Glutamatergic neuron (in vitro differentiated cells): ENCODE data around the gene IL4R. TPM values are rescaled to one million over a fixed set of nuclear protein-coding genes. Genes with fewer than 3 reads are reported as not detected.

Experiments used
- DNase-seq: peaks from one replicate; pipeline ENCODE4 v3.0.0; 2022
- H3K27ac Mint-ChIP-seq: one replicate; pipeline ENCODE4 v1.8.0; 2020; ENCODE audit warnings: mild to moderate bottlenecking, mixed read lengths, inconsistent platforms; ENCODE audit not compliant: unreplicated experiment
- H3K27me3 Mint-ChIP-seq: one replicate; pipeline ENCODE4 v1.8.0; 2020; ENCODE audit warnings: mild to moderate bottlenecking, moderate library complexity, mixed read lengths, inconsistent platforms; ENCODE audit not compliant: unreplicated experiment
- H3K36me3 Mint-ChIP-seq: one replicate; pipeline ENCODE4 v1.8.0; 2020; ENCODE audit warnings: mild to moderate bottlenecking, mixed read lengths, inconsistent platforms; ENCODE audit not compliant: unreplicated experiment
- H3K4me1 Mint-ChIP-seq: one replicate; pipeline ENCODE4 v1.8.0; 2020; ENCODE audit warnings: mild to moderate bottlenecking, low read depth, mixed read lengths, inconsistent platforms; ENCODE audit not compliant: unreplicated experiment
- H3K4me3 Mint-ChIP-seq: one replicate; pipeline ENCODE4 v1.8.0; 2020; ENCODE audit warnings: mild to moderate bottlenecking, mixed read lengths, inconsistent platforms; ENCODE audit not compliant: unreplicated experiment
- H3K9me3 Mint-ChIP-seq: one replicate; pipeline ENCODE4 v1.8.0; 2020; ENCODE audit warnings: mild to moderate bottlenecking, moderate library complexity, mixed read lengths, inconsistent platforms; ENCODE audit not compliant: unreplicated experiment
- total RNA-seq: library from RNA; stranded (reverse); fragmentation: NEBNext Ultra II Directional; extraction: Animal tissue kit (Norgen Biotek cat#: 25700); gene quantifications from one replicate; pipeline ENCODE4 v1.2.1, GENCODE V29; 2021; ENCODE audit not compliant: unreplicated experiment
- TF ChIP-seq, protein P1 (sequence below): fragments of 200-600 bp; sonication (generic); IDR thresholded peaks from one replicate; pipeline ENCODE4 v1.5.0; 2021; ENCODE audit not compliant: partially characterized antibody, unreplicated experiment

IL4R gene
- total RNA-seq, 1 donor from 2014 or later: 10.8 TPM

DNA sequence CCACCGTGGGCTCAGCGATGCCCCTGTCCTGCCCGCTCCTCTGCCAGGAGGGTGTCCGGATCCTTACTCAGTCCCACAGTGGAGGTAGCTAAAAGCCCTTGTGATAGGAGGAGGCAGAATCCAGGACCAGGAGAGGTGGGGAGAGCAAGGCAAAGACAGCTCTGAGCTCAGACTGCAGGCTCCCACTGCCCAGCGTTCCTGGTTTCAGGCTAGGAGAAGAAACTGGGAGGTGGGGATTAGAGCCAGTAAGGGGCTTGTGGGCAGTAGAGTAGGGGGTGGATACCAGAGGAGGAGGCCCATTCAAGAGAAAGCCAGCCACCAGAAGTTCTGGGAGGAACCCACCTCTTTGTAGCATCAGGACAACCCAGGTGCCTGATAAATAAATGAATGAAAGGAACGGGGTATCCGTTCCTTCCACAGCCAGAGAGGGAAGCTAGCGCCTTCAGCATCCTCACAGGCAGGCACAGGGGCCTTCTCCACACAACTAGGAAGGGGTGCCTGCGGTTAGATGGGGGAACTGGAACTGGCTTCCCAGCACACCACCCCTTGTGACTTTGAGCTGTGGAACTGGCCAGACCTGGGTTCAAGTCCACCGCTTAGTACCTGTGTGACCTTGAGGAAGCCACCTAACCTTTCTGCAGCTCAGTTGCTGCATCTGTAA, 90.5 kb downstream of the IL4R start:
- DNase-seq: no peak
- peaks cover 10% of the 10 kb centered on the region for H3K27me3 Mint-ChIP-seq
- H3K4me1 Mint-ChIP-seq: peaks cover 12% of the 10 kb centered on the region
- no peak overlapping the region for H3K27ac Mint-ChIP-seq
- no peak overlapping the region for H3K4me3 Mint-ChIP-seq
- peaks cover 8% of the 10 kb centered on the region for H3K9me3 Mint-ChIP-seq
- H3K36me3 Mint-ChIP-seq: no peaks in the 10 kb centered on the region
- TF ChIP-seq, protein P1, sequence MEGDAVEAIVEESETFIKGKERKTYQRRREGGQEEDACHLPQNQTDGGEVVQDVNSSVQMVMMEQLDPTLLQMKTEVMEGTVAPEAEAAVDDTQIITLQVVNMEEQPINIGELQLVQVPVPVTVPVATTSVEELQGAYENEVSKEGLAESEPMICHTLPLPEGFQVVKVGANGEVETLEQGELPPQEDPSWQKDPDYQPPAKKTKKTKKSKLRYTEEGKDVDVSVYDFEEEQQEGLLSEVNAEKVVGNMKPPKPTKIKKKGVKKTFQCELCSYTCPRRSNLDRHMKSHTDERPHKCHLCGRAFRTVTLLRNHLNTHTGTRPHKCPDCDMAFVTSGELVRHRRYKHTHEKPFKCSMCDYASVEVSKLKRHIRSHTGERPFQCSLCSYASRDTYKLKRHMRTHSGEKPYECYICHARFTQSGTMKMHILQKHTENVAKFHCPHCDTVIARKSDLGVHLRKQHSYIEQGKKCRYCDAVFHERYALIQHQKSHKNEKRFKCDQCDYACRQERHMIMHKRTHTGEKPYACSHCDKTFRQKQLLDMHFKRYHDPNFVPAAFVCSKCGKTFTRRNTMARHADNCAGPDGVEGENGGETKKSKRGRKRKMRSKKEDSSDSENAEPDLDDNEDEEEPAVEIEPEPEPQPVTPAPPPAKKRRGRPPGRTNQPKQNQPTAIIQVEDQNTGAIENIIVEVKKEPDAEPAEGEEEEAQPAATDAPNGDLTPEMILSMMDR: no peak

DNA sequence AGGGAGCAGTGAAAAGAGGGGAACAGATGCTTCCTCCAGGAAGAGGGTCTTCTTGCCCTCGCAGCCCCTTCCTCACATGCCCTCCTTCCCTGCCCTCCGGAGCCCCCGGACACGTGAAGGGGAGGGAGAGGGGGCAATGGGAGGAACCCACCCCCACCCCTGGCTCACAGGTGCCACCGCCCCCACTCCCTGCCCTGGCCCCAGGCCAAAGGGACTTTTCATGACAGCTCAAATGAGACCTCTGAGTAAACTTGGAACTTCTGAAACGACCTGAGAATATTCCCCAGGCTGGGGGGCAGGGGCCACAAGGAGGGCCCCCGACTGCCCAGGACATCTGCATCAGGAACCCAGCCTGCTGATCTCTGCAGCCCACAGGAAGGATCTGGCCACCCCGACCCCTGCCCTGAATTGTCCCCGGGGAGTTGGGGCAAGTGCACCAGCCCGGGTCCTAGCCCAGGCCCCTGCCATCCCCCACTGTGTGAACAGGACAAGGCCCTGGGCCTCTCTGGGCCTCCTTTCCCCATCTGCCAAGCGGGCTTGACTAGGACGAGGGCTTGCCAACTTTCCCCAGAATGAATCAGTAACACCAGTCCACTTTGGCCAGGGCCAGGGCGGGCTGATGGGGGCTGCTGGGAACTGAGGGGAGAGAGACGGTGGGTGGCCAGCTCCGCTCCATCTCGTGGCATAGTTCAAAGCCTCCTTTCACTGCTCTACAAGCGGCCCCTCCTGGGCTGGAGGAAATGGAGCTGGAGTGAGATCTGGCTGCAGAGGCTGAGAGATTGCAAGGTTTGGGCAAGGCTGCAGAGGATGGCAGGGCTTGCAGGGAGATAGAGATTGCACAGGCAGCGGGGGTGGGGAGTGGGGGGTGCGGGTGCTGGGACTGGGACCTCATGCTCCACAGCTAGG, 92.0 kb downstream of the IL4R start:
- DNase-seq: no peak
- Mint-ChIP-seq H3K9me3 (peaks cover 8% of the 10 kb centered on the region), H3K4me1 (peaks cover 12% of the 10 kb centered on the region), H3K27me3 (peaks cover 10% of the 10 kb centered on the region), H3K36me3 (no peaks in the 10 kb centered on the region), H3K4me3 (no peak overlapping the region), H3K27ac (no peak overlapping the region)
- TF ChIP-seq, protein P1: no peak

DNA sequence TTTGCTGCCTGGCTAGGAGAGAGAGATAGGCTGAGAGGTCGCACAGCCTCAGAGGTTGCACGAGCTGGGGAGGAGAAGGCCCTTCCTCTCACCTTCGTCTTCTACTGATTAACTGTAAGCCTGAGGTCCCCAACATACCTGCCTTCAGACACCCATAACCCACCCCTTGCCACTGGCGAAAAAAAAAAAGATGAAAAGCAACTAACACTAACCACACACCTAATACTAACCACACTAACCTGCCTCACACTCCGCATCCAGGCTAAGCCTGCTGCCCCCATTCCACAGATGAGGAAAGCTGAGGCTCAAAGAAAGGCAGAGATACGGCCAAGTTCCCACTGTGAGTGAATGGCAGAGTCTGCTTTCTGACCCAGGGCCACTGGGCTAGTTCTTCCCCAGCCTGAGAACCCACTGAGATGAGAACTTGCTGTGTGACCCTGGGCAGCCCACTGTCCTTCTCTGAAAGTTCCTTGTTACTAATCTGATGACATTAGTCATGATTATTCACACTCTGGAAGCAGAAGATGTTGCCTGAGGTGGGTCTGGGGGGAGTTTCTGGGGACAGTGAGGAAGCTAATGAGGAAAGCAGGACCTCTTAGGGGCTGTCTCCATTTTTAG, 92.8 kb downstream of the IL4R start:
- DNase-seq: no peak
- peaks cover 8% of the 10 kb centered on the region for H3K9me3 Mint-ChIP-seq
- H3K4me1 Mint-ChIP-seq: peaks cover 12% of the 10 kb centered on the region
- H3K27ac Mint-ChIP-seq: no peak overlapping the region
- H3K4me3 Mint-ChIP-seq: no peak overlapping the region
- TF ChIP-seq, protein P1: no peak
- no peaks in the 10 kb centered on the region for H3K36me3 Mint-ChIP-seq
- H3K27me3 Mint-ChIP-seq: peaks cover 10% of the 10 kb centered on the region

DNA sequence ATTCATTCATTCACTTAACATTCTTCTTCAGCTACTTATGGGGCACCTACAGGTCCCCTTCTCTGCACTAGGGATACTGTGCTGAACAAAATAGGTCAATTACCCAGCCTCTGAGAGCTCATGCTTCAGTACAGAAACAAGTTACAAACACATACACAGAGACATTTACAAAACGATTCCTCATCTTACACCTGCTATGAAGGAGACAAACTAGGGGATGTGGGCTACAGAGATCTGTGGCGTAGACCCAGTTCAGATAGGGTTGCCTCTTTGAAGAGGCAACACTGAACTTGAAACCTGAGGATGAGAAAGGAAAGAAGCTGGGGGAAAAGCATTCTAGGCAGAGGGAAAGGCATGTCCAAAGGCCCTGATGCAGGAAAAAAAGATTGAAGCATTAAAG, 93.4 kb downstream of the IL4R start:
- peaks cover 11% of the 10 kb centered on the region for H3K4me1 Mint-ChIP-seq

More for the DNA sequence above, 93.4 kb downstream of the IL4R start:
- peaks cover 9% of the 10 kb centered on the region for H3K27me3 Mint-ChIP-seq
- TF ChIP-seq, protein P1: no peak
- no peak overlapping the region for H3K27ac Mint-ChIP-seq
- peaks cover 7% of the 10 kb centered on the region for H3K9me3 Mint-ChIP-seq
- H3K36me3 Mint-ChIP-seq: no peaks in the 10 kb centered on the region
- DNase-seq: no peak
- H3K4me3 Mint-ChIP-seq: no peak overlapping the region
